ENCODE measurements around the gene PHF20.

DNA sequence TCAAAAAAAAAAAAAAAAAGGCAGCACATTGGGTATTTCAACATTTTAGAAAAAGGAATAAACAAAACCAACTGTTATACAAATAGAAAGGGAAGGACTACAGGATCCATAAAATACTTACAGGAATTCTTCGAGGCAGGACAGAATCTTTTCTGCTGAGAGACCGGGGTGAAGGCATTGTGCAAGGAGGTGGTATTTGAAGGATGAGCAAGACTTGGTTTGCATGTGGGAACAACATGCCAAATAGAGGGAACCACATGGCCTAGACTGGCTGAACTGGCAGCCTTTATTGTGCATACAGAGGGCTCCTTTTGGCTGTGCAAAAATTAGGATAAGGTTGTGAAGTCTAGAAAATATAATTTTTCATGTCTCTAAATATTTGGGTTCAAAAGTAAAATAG, 119.6 kb downstream of the PHF20 start:
- TF ChIP-seq CTCF (IDR thresholded peaks at IDR 0.05; ENCODE audit: low read length) (no peak), EZH2phosphoT487 (IDR thresholded peaks at IDR 0.05; ENCODE audit: low read length) (no peak)
